Transverse colon (tissue), 4 donors: Measurements from ENCODE around the gene SLC13A1.

Source experiments
- CTCF ChIP-seq, 5 experiments: fragments of 200-600 bp in 3 of 5; fragments of 450-650 bp in 2 of 5; sonication (generic) in 3 of 5; IDR thresholded peaks; 1 replicate in 2 of 5; 2 replicates in 3 of 5; pipeline ENCODE4 v1.5.1; 2016 to 2017; ENCODE audit warnings: antibody characterized with exemption in 5 of 5, inconsistent platforms in 3 of 5, mild to moderate bottlenecking in 2 of 5, moderate library complexity in 1 of 5
- POLR2A ChIP-seq: fragments of 450-650 bp; IDR thresholded peaks from one replicate; pipeline ENCODE4 v1.6.1; 2016; ENCODE audit warnings: antibody characterized with exemption, mild to moderate bottlenecking, moderate library complexity
- POLR2AphosphoS5 ChIP-seq, 3 donors: sonication (generic); formaldehyde crosslinking; IDR thresholded peaks; one replicate each; pipeline ENCODE4 v1.6.1; 2016; ENCODE audit warnings: antibody characterized with exemption in 3 of 3

GRCh38 chr7:123170333-123171246 is 29.2 kb downstream of the SLC13A1 start:
- TF ChIP-seq CTCF (IDR thresholded peaks at IDR 0.05) (no peak), POLR2AphosphoS5 (IDR thresholded peaks at IDR 0.05) (no peak), POLR2A (no peak)
